ENCODE measurements around the gene ZNF2.
"Not testable (repeated sequence)": the region's sequence is repeated elsewhere in the genome, so short reads cannot be mapped to it uniquely, and the experiment has no call there.

Gene ZNF2

DNA sequence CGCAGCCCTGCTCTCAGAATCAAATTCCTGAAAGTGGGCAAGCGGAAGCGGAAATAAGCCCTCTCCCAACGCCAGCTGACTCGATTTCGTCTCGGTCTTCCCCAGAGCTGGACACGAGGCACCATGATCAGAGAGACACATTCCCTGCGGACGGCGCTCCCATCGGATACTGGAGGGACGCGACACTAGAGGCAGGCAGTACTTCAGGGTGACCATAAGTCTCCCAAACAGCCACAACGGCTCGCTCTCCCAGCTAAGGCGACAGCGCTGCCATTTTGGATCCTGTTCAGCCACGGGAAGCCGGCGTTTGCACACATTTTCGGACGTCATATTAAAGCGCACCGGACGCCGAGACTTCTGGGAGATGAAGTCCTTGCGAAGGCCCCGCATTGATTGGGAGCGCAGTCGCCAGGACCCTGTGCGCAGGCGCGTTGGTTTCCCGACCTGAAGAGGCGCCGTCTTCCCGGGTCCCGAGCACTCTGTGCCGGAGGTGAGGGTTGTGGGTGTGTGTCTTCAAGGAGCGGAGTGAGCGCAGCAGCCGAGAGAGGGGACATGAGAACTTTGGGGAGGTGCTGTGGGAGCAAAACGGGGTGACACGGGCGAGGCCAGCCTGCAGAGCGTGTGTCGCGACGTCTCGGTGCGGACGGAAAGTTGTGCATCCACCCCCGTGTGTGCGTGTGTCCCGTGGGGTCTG lies at the start of gene ZNF2:
Gene ZNF2 (plus strand): TSS at position 439 of the 694 bp plus-strand sequence. CDS start 10,418 bp downstream, outside the sequence.
- in situ Hi-C loops (cut with MboI; ENCODE audit: low sequenced_read_pairs): no loop called here

GRCh38 chr2:95121093-95121406 lies 44.6 kb upstream of the ZNF2 start:
- in situ Hi-C loops (cut with MboI; ENCODE audit: low sequenced_read_pairs): no loop called here

GRCh38 chr2:95121407-95122196 lies 44.0 kb upstream of the ZNF2 start, which contains the start of gene MRPS5:
Gene MRPS5, minus strand, starts transcription at chr2:95121808. Its CDS starts 17 bp downstream, at chr2:95121791.
- in situ Hi-C loops (cut with MboI; ENCODE audit: low sequenced_read_pairs): no loop called here

- in situ Hi-C loops (cut with MboI; ENCODE audit: low sequenced_read_pairs): no loop called here
These were observed 43.4 kb upstream of the ZNF2 start for GRCh38 chr2:95122197-95122551.

DNA sequence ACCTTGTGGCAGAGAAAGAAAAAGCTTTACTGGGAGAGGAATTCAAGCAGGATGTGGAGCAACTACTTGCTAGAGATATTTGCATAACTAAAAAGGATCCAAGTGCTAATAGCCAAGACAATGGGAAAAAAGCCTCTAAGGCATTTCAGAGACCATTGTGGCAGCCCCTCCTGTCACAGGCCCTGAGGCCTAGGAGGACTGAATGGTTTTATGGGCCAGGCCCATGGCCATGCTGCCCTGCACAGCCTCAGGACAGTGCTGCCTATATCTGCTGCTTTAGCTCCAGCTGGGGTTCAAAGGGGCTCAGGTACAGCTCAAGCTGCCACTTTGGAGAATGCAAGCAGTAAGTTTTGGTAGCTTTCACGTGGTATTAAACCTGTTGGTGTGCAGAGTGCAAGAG lies 26.9 kb upstream of the ZNF2 start:
- in situ Hi-C loops (cut with MboI; ENCODE audit: low sequenced_read_pairs): no loop called here

GRCh38 chr2:95143838-95144237 lies 21.8 kb upstream of the ZNF2 start:
- in situ Hi-C loops (cut with MboI; ENCODE audit: low sequenced_read_pairs): no loop called here

- in situ Hi-C loops (cut with MboI; ENCODE audit: low sequenced_read_pairs): no loop called here
These were observed 16.1 kb upstream of the ZNF2 start for GRCh38 chr2:95149397-95149984.

GRCh38 chr2:95158441-95158840 lies 7.2 kb upstream of the ZNF2 start:
- in situ Hi-C loops (cut with MboI; ENCODE audit: low sequenced_read_pairs): no loop called here

GRCh38 chr2:95158891-95159619 lies 6.6 kb upstream of the ZNF2 start:
- in situ Hi-C loops (cut with MboI; ENCODE audit: low sequenced_read_pairs): no loop called here

GRCh38 chr2:95159690-95160449 lies 5.7 kb upstream of the ZNF2 start, which contains the start of gene ZNF514:
Gene ZNF514, minus strand, starts transcription at chr2:95159848. Its CDS starts 6,595 bp downstream, at chr2:95153253.
- in situ Hi-C loops (cut with MboI; ENCODE audit: low sequenced_read_pairs): no loop called here

DNA sequence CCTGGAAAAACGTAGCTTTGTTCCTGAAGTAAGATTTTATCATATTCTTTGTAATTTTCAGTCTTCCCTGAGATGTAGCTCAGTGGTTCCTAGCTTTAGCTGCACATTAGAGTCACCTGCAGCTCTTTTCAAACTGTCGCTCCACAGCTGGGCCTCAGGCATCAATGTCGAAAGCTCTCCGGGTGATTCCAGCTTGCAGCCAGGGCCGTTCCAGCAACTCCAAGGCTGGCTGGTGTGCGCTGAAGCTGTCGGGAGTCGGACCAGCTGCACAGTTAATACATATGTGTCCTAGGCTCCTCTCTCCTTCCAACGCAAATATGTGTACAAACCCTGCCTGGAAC lies 609 bp upstream of the ZNF2 start:
- in situ Hi-C loops (cut with MboI; ENCODE audit: low sequenced_read_pairs): no loop called here

GRCh38 chr2:95166065-95166763 lies 605 bp downstream of the ZNF2 start:
- in situ Hi-C loops (cut with MboI; ENCODE audit: low sequenced_read_pairs): no loop called here

DNA sequence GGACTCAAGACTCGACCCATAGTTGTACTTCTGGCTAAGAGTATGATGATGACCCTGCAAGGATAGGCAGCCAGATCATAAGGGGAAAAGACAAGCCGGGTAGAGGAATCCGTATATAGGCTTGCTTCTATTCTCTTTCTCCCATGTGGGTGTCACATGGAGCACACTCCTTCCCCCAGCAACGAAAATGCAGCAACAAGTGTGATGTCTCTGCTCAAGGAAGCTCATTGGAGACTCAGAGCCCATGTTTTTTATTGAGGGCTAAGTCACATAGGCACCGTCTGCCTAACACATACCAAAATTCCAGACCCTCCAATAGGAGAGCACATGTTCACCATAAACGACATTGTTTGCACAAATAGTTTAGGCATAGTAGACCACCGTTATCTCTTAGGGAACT lies 6.3 kb downstream of the ZNF2 start:
- in situ Hi-C loops (cut with MboI; ENCODE audit: low sequenced_read_pairs): no loop called here

DNA sequence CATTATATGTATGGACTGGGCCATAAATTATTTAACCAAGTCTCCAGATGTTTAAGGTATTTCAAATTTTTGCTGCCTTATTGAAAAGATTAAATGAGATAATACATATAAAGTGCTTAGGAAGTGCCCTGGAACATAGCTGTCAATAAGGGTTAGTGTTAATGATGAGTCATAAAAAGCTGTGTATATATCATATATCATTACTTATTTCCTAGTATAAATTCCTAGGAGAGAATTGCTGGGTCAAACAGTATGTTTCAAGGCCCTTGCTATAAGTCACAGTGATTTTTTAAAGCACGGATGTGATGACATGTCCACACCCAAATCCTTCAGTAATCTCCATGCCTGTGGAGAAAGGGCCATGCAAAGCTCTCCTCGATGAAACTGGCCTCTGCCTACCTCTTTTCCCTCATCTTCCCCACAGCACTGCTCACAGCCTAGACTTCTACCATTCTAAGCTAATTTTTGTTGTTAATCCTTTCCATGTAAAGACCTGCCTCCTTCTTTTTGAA lies 8.5 kb downstream of the ZNF2 start:
- in situ Hi-C loops (cut with MboI; ENCODE audit: low sequenced_read_pairs): no loop called here

- in situ Hi-C loops (cut with MboI; ENCODE audit: low sequenced_read_pairs): no loop called here
These were observed 13.8 kb downstream of the ZNF2 start for GRCh38 chr2:95179451-95179850.

GRCh38 chr2:95181774-95182173 lies 16.2 kb downstream of the ZNF2 start:
- in situ Hi-C loops (cut with MboI; ENCODE audit: low sequenced_read_pairs): no loop called here

GRCh38 chr2:95185197-95185596 lies 19.6 kb downstream of the ZNF2 start:
- in situ Hi-C loops (cut with MboI; ENCODE audit: low sequenced_read_pairs): no loop called here

- in situ Hi-C loops (cut with MboI; ENCODE audit: low sequenced_read_pairs): no loop called here
These were observed 20.4 kb downstream of the ZNF2 start for GRCh38 chr2:95185973-95186372.

DNA sequence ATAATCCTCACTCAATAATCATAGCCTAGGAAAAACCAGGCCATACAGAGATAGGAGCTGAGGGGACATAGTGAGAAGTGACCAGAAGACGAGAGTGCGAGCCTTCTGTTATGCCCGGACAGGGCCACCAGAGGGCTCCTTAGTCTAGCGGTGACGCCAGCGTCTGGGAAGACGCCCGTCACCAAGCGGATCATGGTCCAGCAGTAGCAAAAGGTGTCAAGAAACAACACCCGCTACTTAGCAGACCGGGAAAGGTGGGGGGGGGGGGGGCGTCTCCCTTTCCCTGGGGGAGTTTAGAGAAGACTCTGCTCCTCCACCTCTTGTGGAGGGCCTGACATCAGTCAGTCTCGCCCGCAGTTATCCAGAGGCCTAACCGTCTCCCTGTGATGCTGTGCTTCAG lies 27.3 kb downstream of the ZNF2 start:
- in situ Hi-C loops (cut with MboI; ENCODE audit: low sequenced_read_pairs): not testable (repeated sequence)

GRCh38 chr2:95203911-95204310 lies 38.3 kb downstream of the ZNF2 start:
- in situ Hi-C loops (cut with MboI; ENCODE audit: low sequenced_read_pairs): no loop called here
